Stimulated activated CD8-positive, alpha-beta memory T cell treated with anti-CD3 and anti-CD28 coated beads, Interleukin-7, amount 100 ng/mL, for 48 hours (primary cell): ENCODE measurements around the gene DAD1.

Experiments
- DNase-seq, 2 donors: peaks; one replicate each; pipeline ENCODE4 v3.0.0-alpha.2; 2020; ENCODE audit warnings: low read depth in 1 of 2; ENCODE audit errors: extremely low read depth in 1 of 2

The DAD1 gene

DNA sequence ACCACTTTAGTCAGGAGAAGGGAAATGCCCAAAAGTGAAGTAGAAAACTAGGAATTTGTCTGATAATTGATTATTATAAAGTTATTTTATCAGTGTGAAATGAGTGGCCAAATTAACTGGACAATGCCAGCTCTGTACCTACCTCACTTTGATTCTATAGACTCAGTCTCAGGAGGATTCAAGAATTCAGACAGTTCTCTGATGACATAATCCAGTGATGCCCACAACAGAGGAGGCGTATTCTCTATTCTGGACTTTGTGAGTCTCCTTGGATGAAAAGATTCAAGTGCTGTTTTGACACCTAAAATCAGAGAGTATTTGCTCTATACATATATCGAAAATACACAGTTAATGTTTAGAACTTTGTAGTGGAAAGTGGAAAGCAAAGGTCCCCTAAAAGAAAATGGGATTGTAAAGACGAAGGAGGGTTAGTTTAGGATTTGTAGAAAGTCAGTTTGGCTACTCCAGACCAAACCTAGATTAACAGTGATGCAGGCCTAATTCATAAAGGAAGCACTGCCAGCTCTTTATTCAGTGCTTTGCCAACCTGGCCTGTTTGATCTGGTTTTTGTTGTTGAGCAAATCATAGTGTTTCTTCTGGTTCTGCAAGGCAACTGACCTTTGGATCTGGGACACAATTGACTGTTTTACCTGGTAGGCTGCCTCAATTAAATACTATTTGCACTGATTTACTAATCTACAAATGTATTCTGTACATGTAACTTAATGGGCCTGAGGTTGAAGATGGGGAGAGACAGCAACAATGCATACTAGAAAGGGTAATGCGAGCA, 67.4 kb downstream of the DAD1 start:
- no peak for DNase-seq

DNA sequence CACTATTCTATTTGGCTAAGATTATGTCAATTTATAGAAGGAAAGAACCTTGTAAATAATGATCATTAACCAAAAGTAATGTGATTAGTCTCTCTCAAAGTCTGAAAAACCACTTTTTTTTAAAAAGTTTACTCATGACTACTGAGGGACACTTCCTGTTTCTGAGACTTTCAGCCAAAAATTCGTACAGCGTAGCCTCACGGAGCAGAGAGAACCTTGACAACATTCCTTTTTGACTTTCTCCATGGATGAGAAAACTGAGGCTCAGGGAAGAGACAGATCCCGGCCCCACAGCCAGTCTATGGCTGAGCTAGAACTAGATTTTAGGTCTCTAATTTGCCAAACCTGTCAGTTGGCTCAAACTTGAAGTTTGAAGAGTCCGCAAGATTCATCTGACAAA, 68.2 kb downstream of the DAD1 start:
- no peak for DNase-seq

DNA sequence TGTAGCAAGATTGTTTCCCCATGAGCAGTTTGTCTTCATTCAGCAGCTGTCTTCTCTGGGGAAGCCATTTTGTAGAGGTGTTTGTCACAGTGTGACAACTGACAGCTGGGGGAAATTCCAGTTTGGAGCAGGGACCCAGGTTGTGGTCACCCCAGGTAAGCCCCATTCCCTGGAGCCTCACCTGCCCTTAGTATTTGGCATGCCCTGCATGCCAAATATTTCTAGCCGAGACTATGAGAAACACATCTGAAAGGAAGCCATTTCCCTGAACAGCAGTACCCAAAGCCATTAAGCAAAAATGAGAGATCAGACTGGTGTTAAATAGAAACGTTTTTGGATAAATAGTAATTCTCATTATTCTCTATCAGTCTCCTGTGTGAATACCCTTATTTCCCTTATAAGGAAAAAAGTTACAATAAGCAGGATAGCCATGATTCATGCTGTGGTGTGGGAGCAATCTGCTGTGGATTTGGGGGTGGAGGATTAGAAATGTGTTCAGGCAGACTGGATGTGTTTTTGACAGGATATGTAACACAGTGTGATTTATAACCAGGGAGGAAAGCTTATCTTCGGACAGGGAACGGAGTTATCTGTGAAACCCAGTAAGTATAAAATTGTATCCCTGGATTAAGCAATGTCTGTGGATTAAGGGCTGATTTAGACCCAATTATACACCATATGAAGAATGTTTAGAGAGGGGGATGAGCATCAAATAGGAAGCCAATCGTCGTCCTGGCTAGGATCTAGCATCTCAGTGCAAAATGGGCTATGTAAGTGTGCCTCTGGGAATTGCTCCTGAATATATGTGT, 68.9 kb downstream of the DAD1 start:
- DNase-seq, result no peak

DNA sequence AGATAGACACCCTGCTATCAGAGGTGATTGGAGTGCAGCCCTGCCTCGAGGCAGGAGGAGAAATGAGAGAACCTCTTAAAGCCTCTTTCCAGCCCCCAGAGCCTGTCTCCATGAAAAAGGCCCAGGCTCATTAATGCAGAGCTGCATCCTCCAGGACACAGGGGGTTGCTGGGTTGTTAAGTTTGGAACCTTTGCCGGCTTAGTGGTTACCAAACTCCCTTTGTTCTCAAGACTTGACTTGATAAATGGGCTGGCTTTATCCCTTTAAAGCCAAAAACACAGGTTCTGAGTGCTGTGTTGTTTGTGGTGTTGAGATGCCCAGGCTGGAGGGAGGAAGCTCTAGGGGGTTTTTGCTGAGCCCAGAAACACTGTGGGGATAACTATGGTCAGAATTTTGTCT, 71.0 kb downstream of the DAD1 start:
- DNase-seq, result no peak

DNA sequence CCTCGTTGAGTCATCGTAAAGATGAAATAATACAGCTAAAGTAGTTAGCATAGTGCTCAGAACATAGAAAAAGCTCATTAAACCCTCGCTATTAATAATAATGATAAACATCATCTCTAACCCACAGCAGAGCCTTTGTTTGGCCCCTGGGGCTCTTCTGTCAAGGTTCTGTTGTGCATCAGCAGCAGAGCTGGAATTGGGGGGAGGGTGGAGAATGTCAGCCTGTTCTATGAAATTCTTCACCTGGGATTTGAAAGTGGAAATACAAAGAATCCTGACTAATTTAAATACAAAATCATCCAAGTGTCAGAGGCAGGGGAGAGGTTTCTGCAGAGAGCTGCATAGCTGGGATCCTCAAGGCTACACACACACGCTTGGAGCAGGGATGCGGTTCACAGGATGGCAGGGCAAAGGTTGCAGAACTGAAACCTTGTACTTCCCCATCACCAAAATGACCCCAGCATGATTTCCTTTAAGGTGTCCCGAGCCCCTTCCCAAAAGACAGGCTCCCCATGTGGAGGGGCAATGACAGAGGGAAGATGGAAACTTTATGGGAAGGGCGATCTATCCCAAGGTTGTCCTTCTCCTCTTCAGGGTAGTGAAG, 71.8 kb downstream of the DAD1 start:
- no peak for DNase-seq

DNA sequence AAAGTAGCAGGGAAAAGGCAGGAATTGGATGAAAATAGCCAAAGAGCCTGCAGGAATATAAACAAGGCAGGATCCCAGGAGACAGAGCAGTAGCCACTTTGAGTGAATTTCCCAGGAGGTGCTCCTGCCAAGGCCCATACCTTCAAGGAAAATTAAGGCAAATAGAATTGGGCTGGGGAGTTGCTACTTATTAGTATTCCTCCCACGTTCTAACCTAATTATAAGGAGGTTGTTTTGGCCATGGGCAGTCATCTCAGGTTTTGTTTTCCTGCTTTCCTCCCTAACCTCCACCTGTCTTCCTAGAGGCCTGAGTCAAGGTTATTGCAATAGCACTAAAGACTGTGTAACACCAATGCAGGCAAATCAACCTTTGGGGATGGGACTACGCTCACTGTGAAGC, 73.1 kb downstream of the DAD1 start:
- DNase-seq, result no peak
